ENCODE data around the gene PRKAG2.

- TF ChIP-seq POLR2AphosphoS5 (IDR thresholded peaks at IDR 0.05), result no peak
- no peak for TF ChIP-seq POLR2A (IDR thresholded peaks at IDR 0.05)
These were observed 91.8 kb downstream of the PRKAG2 start for GRCh38 chr7:151784853-151785680.
